ENCODE measurements around the gene TULP4.

DNA sequence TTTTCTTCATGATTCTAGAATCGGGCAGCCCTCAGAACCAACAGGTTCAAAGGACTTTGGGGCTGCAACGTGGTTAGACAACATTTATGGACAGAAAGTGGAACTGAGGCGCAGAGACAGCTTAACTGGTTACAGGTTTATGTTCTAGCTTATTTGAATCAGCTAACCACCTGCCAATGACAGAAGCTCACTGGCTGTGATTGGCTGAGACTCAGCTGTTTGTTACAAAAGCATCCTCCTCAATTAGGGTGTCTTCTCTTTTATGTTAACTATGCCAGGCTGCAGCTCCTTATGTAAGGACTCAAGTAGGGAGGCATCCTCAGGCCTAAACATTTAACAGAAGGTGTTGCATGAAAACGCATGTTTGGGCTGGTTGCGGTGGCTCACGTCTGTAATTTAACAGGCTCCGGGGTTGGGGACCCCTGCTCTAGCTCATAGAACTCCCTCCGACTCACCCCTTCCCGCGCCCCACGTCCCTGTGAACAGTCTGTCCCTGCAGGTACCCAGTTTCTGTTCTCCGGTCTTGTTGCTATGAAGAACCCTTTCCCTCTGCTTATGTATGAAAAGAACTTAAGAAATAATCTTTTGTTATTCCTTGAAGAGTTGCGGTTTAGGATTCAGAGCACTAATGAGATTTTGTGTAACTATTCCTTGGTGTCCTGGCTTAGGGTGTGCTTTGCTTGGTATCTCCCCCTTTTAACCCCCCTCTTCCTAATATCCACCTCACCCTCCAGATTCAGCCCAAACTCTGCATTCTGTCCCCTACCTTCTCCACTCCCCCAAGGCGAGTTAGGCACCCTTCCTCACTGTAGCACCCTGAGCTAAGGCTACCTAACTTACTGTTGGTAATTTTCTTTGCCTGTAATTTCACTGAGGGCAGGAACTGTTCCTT lies 246.4 kb downstream of the TULP4 start:
- TF ChIP-seq POLR2AphosphoS5 (IDR thresholded peaks at IDR 0.05; ENCODE audit: borderline replicate concordance, low read depth, low read length) (no peak), EZH2 (IDR thresholded peaks at IDR 0.05) (no peak), FOXP2 (optimal IDR thresholded peaks at IDR 0.05; ENCODE audit: control extremely low read depth, extremely low read length, insufficient read depth) (no peak)

All from SK-N-MC (cell line).